ENCODE measurements around the gene EML6. TPM values are rescaled to one million over a fixed set of nuclear protein-coding genes. Genes with fewer than 3 reads are reported as not detected.

Gene EML6
- total and polyA plus RNA-seq, 2 of the 13 experiments (the other 11 are each of a cell fraction or from before 2014, with no cell fraction given) = 17.2 to 32.4 TPM

- in situ Hi-C loops (cut with HindIII; ENCODE audit: extremely low pct_ligation_motif_present, low pct_unique_long_range_greater_than_20kb) (loop anchor here (10.0 kb wide), 1 partner anchor 600 kb away; the partner anchor contains the start of gene ACYP2), intact Hi-C loops (cut with micrococcal nuclease; ENCODE audit: unreplicated experiment) (no loop called here)
- POLR2A ChIA-PET = no interaction called here
- Histone ChIP-seq H3K4me2 (ENCODE audit: low read depth, low read length) (no peak overlapping the region), H3K27ac (ENCODE audit: extremely low read length, insufficient read depth, low read length) (no peak overlapping the region), H4K20me1 (ENCODE audit: insufficient read depth, low read length) (no peaks in the 10 kb centered on the region), H3K27me3 (ENCODE audit: control insufficient read depth in 1 of 2, insufficient read depth in 2 of 2, low read length in 2 of 2) (no peaks in the 10 kb centered on the region), H3K79me2 (ENCODE audit: insufficient read depth, low read length) (no peaks in the 10 kb centered on the region), H2AFZ (ENCODE audit: low read length) (no peak overlapping the region), H3K4me3 (replicated peaks in 1 of 3; ENCODE audit: insufficient read depth in 1 of 3, low read depth in 2 of 3, low read length in 3 of 3) (no peak overlapping the region), H3K4me1 (ENCODE audit: insufficient read depth, low read length) (no peaks in the 10 kb centered on the region), H3K9me3 (ENCODE audit: low read length) (no peaks in the 10 kb centered on the region), H3K36me3 (replicated peaks in 1 of 2; ENCODE audit: control insufficient read depth in 1 of 2, insufficient read depth in 2 of 2, low read length in 2 of 2) (no peaks in the 10 kb centered on the region), H3K9ac (ENCODE audit: insufficient read depth, low read depth, low read length) (no peak overlapping the region)
- no TSS peak for BruUV-seq (replicated peaks)
- no peak for ATAC-seq
- no peak for FAIRE-seq
- 7% methylated on average over 4 of the region's 4 CpGs for WGBS (ENCODE audit: low lambda C conversion rate)
- CTCF ChIA-PET (ENCODE audit: low intra/inter-chr PET ratio, low total read pairs) = no interaction called here
- TF ChIP-seq ZNF337 (CRISPR knock-in tag; IDR thresholded peaks at IDR 0.05; ENCODE audit: borderline replicate concordance, low read depth) = no peak
- TF ChIP-seq TBX3 (IDR thresholded peaks at IDR 0.05; ENCODE audit: borderline replicate concordance) = no peak
- TF ChIP-seq ZNF790 (CRISPR knock-in tag; IDR thresholded peaks at IDR 0.05; ENCODE audit: borderline replicate concordance) = no peak
- no peak for TF ChIP-seq ZNF761 (CRISPR knock-in tag; conservative IDR thresholded peaks at IDR 0.05)
- no peak for TF ChIP-seq RCOR2 (CRISPR knock-in tag; IDR thresholded peaks at IDR 0.05)
- TF ChIP-seq, protein P1, sequence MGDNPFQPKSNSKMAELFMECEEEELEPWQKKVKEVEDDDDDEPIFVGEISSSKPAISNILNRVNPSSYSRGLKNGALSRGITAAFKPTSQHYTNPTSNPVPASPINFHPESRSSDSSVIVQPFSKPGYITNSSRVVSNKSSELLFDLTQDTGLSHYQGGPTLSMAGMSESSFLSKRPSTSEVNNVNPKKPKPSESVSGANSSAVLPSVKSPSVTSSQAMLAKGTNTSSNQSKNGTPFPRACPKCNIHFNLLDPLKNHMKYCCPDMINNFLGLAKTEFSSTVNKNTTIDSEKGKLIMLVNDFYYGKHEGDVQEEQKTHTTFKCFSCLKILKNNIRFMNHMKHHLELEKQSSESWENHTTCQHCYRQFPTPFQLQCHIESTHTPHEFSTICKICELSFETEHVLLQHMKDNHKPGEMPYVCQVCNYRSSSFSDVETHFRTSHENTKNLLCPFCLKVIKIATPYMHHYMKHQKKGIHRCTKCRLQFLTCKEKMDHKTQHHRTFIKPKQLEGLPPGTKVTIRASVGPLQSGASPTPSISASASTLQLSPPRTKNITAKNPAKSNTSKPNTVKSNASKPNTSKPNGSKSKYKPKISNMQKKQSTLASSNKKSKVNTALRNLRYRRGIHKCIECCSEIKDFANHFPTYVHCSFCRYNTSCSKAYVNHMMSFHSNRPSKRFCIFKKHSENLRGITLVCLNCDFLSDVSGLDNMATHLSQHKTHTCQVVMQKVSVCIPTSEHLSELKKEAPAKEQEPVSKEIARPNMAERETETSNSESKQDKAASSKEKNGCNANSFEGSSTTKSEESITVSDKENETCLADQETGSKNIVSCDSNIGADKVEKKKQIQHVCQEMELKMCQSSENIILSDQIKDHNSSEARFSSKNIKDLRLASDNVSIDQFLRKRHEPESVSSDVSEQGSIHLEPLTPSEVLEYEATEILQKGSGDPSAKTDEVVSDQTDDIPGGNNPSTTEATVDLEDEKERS (CRISPR knock-in tag; IDR thresholded peaks at IDR 0.05) = no peak
- TF ChIP-seq MAFG (CRISPR knock-in tag; IDR thresholded peaks at IDR 0.05) = no peak
- TF ChIP-seq PPARG (CRISPR knock-in tag; conservative IDR thresholded peaks at IDR 0.05) = no peak
- TF ChIP-seq ATM (IDR thresholded peaks at IDR 0.05; ENCODE audit: borderline replicate concordance) = no peak
- TF ChIP-seq, protein P2, sequence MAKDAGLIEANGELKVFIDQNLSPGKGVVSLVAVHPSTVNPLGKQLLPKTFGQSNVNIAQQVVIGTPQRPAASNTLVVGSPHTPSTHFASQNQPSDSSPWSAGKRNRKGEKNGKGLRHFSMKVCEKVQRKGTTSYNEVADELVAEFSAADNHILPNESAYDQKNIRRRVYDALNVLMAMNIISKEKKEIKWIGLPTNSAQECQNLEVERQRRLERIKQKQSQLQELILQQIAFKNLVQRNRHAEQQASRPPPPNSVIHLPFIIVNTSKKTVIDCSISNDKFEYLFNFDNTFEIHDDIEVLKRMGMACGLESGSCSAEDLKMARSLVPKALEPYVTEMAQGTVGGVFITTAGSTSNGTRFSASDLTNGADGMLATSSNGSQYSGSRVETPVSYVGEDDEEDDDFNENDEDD (CRISPR knock-in tag; IDR thresholded peaks at IDR 0.05; ENCODE audit: borderline replicate concordance) = no peak
- no peak for TF ChIP-seq CBX2 (IDR thresholded peaks at IDR 0.05; ENCODE audit: low read depth, low read length)
- TF ChIP-seq CBX2 (CRISPR knock-in tag; IDR thresholded peaks at IDR 0.05; ENCODE audit: low read depth) = no peak
- no peak for TF ChIP-seq PTBP1 (IDR thresholded peaks at IDR 0.05; ENCODE audit: low read depth, low read length, poor library complexity, severe bottlenecking)
- TF ChIP-seq PAX8 (CRISPR knock-in tag; IDR thresholded peaks at IDR 0.05; ENCODE audit: borderline replicate concordance) = no peak
- no peak for TF ChIP-seq THYN1 (CRISPR knock-in tag; IDR thresholded peaks at IDR 0.05; ENCODE audit: borderline replicate concordance, low read depth)
- TF ChIP-seq RARG (CRISPR knock-in tag; IDR thresholded peaks at IDR 0.05; ENCODE audit: low read depth) = no peak
- no peak for TF ChIP-seq KDM2A (CRISPR knock-in tag; IDR thresholded peaks at IDR 0.05; ENCODE audit: borderline replicate concordance, low read depth)
- no peak for DNase-seq (ENCODE audit: low spot score)
These were observed 8.5 kb upstream of the EML6 start for GRCh38 chr2:54714996-54715395.
